HG03066 (cell line): Measurements from ENCODE around the gene USP49.
A peak's percentile ranks its signal among the peaks of the same experiment; 100 is the strongest.
"Not testable (repeated sequence)": the region's sequence is repeated elsewhere in the genome, so short reads cannot be mapped to it uniquely, and the experiment has no call there.

ENCODE experiments used
- ATAC-seq: cut with Tn5 transposase; IDR thresholded peaks from one replicate; pipeline ENCODE4 v1.9.1; 2021; ENCODE audit warnings: low read depth; ENCODE audit not compliant: unreplicated experiment

The USP49 gene

DNA sequence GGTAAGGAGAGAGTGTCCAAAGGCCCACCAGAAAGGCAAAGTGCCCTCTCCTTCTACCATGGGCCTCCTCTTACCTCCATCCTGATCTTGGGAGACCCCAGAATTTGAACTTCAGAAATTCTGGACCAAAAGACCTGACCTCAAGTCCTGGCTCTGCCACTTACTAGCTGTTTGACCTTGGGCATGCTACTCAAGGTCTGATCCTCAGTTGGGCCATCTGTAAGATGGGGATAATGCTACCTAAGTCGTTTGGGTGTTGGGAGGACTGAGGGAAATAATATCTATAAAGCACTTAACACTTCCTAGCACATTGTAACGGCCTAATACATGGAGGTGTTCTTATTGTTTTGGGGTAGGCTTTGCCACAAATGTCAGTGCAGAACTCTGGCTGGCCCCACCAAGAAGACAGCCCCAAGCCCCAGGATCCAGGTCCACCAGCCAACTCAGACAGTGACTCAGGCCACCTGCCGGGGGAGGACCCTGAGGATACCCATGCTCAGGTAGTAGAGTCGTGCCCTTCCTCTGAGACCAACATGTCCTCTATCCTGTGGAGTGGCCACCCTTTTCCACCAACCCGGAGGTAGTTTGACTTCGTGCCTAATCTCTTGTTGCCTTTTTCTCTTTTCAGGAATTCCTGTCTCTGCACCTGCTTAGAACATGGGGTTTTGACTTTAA lies 111.9 kb downstream of the USP49 start:
- no peak for ATAC-seq

DNA sequence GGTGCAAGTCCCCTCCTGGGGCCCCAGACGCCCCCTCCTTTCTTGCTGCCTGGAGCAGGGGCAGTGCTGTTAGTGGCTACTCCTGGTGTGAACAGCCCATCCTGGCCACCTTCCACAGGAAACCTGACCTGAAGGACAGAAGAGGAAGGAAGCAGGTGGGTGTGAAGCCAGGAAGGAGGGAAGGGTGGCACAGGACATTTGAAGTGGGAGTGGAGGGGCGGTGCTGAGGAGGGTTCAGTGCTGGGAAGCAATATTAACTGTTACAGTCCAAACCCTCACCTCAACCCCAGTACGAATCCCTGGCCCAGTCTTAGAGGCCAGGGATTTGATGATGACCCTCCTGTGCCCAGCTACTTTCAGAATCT lies 113.8 kb downstream of the USP49 start:
- ATAC-seq, result no peak

DNA sequence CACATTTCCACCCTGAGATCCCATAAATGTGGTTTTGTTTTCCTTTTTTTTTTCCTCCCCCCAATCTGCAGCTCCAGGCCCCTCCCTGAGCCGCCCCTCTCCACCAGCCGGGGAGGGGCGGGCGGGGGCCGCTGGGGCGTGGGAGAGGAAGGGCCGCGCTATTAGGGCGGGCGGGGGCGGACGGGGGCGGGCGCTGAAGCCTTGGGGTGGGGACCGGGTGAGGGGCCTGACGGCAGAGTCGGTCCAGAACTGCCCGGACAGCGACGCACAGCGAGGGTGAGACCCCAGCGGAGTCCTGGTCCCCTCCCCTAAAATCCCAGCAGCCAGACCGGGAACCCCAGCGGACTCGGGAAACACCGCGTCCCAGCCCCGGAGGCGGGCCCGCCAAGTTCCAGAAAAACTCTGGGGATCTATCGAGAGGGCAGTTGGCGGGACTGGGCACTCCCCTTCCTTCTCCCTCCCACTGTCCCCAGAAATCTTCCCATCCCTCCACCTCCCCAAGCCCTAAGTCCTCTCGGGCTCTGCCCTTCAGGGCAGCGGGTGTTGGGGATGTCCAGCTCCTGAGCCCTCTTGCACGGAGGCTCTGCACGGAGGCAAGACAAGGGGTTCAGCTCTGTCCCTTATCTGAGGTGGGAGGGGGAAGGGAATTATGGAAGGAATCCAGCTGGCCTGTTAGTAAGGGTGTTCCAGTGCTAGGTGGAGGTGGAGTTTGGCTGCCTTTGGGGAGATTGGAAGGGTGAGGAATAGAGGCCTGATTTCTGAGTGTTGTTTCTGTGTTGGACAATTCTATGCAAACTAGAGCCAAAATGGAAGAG lies 114.4 kb downstream of the USP49 start, which contains the start of gene PRICKLE4:
Gene PRICKLE4, plus strand, starts transcription at position 232 of the 815 bp plus-strand sequence. CDS start 2,692 bp downstream, outside the sequence.
- ATAC-seq, result no peak

DNA sequence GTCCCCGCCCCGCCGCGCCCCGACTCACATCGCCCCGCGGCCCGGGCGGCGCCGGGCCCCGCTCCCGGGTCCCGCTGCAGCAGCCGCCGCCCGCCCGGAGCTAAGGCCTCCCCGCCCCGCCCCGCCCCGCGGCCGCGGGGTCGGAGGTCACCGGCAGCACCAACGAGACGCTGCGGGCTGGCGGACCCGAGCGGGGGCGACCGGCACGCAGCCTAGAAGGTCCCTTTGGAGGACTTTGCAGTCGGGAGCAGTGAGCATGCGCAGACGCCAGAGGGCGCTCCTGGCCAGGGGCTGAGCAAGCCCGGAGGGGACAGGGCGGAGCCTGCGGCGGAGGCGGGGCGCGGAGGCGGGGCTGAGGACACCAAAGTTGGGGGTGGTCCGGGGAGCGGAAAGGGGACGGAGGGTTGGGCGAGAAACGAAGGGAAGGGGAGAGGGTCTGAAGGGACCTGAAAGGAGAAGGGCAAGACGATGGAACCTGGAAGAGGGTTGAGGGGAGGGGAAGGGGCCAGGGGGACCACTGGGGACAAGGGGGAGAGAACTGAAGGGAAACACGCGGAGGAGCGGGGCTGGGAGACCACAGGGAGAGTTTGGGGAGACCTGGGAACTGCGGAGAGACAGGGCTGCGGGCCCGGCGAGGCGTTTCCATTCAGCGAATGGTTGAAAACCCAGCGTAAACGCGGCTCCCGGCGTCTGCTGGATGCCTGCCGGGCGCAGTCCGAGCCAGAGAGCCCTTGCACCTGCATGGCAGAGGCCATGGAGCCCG lies 115.2 kb downstream of the USP49 start, which contains the start of gene FRS3:
Gene FRS3, minus strand, starts transcription at position 113 of the 763 bp plus-strand sequence. CDS start 2,913 bp downstream, outside the sequence.
- ATAC-seq, result peak; percentile 92

DNA sequence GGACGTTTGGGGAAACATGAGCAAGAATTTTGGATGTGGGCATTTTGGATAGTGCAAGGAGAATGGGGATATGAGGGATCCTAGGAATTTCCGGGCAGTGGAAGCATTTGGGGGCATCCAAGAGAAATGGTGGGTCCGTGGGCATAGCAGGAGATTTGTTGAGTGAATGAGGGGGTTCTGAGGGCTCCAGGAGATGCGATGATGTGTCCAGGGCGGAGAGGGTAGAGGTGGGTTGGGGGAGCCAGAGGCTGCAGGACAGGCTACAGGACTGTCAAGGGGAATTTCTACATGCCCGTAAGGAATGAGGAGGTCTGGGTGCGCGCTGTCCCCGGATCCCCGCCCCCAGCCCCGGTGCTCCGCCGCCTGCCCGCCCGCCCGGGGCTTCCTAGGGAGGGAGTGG lies 115.8 kb downstream of the USP49 start:
- ATAC-seq, result peak; percentile 4

DNA sequence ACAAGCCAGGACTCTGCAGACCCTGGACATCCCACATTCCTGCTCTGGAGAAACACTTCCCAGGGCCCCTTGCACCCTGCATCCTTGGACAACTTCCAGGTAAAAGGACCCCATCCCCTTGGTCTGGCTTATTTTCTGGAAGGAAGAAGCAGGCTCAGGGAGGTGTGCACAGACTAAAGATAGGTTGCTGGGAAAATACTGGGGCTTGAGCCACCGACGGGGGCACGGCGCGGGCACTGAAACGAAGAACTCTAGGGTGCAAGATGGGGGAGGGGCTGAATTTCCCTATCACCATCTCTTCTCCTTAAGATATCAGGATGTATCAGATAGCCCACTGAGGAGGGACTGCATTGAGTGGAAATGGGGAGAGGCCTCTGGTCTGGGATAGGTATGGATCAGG lies 116.3 kb downstream of the USP49 start:
- no peak for ATAC-seq

DNA sequence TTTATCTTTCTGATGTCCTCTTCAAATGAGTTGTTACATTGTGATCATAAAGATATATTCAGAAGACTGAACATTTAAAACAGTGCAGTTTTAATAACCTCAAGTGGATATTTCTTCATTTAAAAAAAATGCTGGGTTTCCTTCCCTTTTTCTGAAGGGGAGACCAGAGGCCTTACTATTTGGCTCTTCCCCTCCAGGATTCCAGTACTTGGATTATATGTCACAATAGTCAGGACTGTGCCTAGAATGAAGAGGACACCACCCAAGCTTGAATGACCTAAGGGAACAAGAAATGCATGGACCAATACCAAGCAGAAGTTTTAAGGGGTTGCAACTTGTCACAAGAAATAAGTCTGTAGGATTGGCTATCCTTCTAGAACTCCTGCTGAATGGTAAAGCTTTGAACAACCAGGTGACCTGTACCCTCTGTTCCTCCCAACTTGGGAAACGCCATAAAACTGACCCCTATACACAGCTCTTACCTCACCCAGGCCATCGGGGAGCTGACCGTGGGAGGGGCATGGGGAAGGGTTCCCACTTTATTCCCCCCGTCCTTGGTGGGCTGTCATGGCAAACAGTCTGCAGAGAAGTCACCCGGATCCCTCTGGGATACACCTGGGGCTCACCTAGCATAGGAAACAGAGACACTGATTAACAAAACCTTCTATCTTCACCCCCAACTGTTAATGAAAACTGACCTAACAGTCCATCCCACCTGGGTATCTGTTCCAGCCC lies 117.5 kb downstream of the USP49 start:
- no peak for ATAC-seq

DNA sequence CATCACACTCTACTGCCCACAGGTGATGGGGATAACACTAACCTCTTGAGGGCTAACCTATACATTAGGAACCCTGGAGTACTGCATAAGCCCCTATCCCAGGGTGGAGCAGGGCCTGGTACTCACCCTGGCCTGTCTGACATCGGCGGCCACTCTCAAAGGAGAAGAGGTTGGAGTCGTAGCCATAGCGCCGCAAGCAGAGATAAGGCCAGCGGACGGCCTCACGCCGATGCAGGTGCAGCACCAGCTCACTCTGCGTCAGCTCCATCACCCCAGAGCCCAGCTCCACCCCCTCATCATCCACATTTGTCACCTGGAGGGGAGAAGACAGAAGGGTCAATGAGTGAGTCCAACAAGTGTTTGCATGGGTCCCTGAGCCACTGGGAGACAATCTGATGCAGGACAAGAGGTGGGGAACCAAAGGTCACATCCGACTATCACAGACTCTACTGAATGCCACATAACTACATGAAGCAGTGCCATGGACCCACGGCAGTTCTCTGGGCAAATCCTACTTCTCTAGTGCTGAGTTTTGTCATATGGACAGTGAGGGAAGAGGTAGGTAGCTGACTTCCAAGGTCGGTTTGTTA lies 119.8 kb downstream of the USP49 start:
- no peak for ATAC-seq

DNA sequence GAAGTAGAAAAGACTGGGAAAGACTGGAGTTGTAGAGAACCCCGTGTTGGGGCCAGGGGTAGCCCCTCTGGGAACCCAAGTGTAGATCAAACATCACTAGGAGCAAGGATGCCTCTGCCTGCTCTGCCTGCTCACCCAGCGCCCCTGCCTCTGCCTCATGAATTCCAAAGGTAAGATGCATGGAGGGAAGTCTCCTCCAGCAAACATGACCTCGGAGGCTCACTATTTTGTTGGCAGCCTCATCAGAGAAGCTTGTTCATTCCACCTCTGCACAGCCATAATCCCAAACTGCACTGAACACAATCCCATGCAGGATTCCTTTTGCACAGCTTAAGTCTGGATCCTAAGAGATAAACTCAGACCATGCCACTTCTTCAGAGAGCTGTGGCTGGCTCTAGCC lies 120.3 kb downstream of the USP49 start:
- ATAC-seq, result no peak

DNA sequence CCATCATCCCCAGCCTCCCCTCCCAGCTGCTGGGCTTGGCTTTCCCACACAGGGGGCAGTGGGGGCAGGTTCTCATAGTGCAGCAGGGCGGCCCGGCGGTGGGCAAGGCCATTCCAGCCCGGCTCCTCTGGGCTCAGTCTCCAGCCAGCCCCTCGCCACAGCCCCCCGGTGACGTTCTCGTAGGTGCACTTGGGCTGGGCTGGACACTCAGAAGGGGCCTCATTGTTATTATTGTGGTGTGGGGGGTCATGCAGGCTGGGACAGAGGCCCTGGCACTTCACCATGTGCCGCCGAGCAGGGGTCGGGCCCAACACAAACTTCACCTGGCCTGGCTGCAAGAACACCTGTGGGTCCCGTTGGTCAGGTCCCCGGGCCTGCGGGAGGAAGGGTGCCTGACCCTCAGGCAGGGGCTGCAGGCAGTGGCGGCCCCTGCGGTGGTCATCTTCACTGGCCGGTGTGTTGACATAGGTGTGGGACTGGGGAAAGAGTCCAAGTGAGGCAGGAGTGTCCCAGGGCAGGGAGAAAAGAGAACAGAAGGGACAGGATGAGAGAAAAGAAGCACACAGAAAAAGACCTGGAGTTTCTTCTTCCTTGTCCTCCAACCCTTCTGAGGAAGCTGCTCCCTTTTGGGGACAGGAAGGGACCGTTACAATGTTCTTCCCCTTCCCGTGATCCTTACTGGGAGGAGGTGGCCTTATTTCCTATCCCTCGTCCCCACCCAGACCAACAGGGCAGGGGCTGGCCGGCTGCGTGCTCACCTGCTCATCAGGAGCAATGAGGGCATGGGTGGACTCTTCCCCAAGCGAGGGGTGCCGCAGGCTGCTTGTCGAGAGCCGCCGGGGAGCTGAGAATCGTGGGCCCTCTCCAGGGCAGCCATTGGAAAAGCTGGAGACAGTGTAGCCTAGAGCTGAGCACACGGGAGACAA lies 123.9 kb downstream of the USP49 start:
- no peak for ATAC-seq

DNA sequence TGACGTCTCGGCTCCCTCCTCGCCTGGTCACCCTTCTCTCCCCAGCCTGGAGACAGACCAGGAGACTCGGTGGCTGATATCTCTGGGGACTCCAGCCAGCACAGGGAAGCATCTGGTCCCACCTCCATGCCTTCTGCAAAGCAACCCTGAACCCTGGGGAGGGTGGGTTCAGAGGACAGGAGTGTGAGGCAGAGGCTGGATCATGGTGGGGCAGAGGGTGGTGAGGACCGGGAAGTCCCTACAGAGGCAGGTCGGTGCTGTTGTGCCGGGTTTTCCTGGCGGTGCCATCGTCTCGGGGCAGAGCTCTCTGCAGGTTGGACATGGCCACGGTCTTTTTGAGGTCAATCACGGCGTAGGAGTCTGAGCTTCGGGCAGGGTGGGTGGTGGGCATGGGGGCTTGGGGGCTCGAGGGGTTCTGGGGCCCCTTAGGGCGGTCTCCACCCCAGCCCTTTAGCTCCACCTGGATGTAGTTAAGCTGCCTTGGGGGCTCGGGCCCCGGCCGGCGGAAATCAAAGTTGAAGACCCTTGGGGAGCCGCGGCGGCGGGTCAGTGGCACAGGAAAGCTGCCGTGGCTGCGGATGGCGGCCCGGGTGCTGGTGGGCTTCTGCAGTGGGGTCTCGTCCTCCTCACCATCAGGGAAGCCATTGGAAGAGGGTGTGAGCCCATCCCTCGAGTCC lies 124.7 kb downstream of the USP49 start:
- ATAC-seq, result no peak

DNA sequence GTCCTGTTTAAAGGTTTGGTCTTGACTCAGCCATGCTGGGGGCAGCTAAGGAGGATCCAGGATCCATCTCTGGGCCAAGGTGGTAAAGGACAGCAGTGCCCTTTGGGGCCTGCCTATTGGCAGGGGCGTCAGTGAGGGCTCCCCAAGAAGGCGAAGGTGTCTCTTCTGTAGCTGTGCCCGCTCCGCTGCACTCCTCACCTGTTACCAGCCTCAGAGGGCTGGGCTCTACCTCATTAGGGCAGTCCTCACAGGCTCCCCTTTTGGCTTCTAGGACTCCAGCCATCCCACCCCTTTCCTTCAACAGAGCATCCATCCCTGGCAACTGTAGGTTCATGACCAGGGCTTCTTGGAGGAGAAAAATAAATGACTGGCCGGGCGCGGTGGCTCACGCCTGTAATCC lies 125.8 kb downstream of the USP49 start:
- ATAC-seq, result no peak

DNA sequence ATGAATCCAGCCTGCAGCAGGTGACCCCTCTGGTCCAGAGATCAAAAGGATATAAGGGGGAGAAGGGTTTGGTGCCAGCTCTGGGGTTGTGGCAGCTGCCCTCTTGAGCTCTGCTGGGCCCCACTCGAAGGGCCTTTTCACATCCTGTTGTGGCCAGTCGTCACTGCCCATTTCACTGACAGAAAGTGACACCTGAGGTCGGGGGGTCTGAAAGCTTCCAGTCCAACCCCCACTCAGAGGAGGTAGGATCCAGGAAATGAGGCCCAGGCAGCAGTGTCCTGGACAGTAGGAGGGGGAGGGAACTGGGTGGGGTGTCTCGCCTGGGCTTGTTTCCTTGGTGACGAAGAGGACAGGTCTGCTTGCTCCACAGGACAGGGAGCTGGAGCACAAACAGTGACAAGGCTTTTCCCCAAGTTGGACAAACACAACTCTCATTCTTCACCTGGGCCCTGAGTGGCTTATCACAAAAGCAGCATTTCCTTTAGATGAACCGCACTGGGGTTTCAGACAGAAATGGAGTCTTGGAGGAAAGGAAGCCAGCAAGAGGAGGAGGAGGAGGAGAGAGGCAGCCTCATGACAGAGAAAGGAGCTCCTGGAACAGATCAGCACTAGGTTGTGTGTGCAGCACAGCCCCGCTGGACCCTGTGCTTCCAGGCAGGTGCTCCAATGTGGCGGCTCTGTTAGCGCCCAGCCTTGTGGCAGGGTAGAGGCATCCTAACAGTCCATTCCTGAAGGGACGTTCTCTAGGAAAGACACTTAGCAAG lies 126.4 kb downstream of the USP49 start:
- ATAC-seq, result no peak

DNA sequence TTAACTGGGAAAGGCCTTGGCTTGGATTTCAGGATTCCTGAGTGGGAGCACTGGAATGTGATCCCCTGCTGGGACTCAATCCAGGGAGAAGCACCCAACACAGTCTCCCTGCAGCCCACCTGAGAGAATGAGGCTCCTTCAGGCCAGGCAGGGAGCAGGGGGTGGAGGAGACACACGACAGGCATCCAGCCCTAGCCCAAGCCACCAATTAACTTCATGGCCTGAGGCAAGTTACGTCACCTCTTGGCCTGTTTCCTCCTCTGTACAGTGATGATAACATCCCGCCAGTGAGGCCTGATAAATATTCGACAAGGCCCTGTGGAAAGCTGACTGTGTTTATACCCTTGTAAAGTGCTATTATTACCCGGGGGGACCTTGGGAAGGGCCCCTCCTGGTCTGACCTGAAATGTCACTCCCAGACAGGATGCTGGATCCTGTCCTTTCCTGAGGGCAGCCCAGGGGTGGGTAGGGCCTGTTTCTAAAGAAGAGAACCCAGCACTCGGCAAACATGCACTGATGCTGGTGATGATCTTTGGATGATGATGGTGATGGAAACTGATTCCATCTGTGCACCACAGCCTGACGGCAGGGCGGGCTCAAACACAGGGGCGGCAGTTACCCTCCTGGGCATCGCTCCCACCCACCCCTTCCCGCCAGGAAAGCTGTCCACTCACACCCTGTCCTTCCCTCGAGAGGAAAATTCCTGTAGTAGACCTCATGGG lies 127.9 kb downstream of the USP49 start:
- no peak for ATAC-seq

DNA sequence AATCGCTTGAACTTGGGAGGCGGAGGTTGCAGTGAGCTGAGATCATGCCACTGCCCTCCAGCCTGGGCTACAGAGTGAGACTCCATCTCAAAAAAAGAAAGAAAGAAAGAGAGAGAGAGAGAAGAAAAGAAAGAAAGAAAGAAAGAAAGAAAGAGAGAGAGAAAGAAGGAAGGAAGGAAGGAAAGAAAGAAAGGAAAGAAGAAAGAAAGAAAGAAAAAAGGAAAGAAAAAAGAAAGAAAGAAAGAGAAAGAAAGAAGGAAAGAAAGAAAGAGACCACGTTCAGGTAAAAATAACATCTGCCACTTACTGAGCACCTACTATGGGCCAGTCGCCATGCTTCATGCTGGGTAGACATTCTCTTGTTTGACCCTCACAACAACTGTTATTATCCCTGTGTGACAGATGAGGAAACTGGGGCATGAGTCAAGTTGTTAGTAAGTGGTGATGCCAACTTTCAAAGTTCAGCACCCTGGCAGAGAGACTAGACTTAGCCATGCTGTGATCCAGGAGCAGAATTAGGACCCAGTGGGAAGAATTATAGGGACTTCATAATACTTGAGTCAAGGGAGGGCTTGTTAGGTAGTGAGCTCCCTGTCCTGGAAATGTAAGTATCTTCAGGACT lies 129.0 kb downstream of the USP49 start:
- ATAC-seq, result not testable (repeated sequence)

DNA sequence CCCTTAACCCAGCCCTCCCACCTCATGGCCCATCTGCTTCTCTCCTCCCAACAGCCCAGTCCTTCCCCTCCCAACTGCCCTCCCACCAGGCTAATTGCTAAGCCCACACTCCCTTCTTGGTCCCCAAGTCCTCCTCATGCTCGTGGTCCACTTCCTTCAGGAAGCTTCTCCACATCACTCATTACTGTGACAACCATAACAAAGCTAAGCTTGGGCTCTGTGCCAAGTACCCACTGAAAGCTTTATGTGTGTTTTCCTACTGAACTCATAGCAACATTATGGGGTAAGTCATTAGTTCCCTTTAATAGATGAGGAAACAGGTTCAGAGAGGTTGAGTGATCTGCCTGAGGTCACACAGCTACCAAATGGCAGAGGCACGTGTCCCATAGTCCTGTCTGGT lies 131.7 kb downstream of the USP49 start:
- no peak for ATAC-seq
